Urinary bladder (tissue), 4 donors: ENCODE data around the gene LYZL6. TPM values are rescaled to one million over a fixed set of nuclear protein-coding genes. Genes with fewer than 3 reads are reported as not detected.

ENCODE experiments used
- DNase-seq: peaks from one replicate; pipeline ENCODE4 v3.0.0-alpha.2; 2015; ENCODE audit errors: extremely low spot score
- H3K27ac ChIP-seq: one replicate; pipeline ENCODE4 v1.5.1; 2013; ENCODE audit warnings: low read depth, mild to moderate bottlenecking, moderate library complexity
- H3K36me3 ChIP-seq: one replicate; pipeline ENCODE4 v1.6.1; 2013; ENCODE audit warnings: mild to moderate bottlenecking, moderate library complexity; ENCODE audit not compliant: insufficient read depth
- H3K4me1 ChIP-seq: one replicate; pipeline ENCODE4 v1.6.1; 2013; ENCODE audit warnings: mild to moderate bottlenecking, moderate library complexity; ENCODE audit not compliant: insufficient read depth
- H3K4me3 ChIP-seq: one replicate; pipeline ENCODE4 v1.5.1; 2013; ENCODE audit warnings: low read depth, low read length
- WGBS: extraction: QIAGEN DNeasy Blood & Tissue Kit; methylation state at CpG from one replicate; pipeline ENCODE4 v1.1.7; 2013; 5-methylcytosine and 5-hydroxymethylcytosine counted together
- polyA plus RNA-seq: library from polyadenylated mRNA; stranded (reverse); fragments of 200-250 nt; gene quantifications from one replicate; pipeline ENCODE4 v1.2.3, GENCODE V29; 2013
- small RNA-seq: library from RNA; depleted of rRNA; stranded (forward); fragments of <200 nt; gene quantifications from one replicate; pipeline ENCODE3, GENCODE V24; 2014
- total RNA-seq: library from RNA; depleted of rRNA; stranded (reverse); fragments of >200 nt; gene quantifications from one replicate; pipeline ENCODE4 v1.2.3, GENCODE V29; 2014
- donor health status: healthy with polysubstance abuse.
- donor health status: healthy.

Gene LYZL6
- total and polyA plus RNA-seq, 2 donors = not detected

- DNase-seq = no peak
- Histone ChIP-seq H3K27ac (no peak overlapping the region), H3K4me1 (peaks cover 1% of the 10 kb centered on the region), H3K36me3 (no peaks in the 10 kb centered on the region), H3K4me3 (no peak overlapping the region)
- 53% methylated on average over 6 of the region's 6 CpGs for WGBS
Measured at GRCh38 chr17:35892091-35893035, 51.1 kb downstream of the LYZL6 start.

GRCh38 chr17:35891269-35891668 lies 52.2 kb downstream of the LYZL6 start:
- DNase-seq = no peak

GRCh38 chr17:35890774-35891155 lies 52.7 kb downstream of the LYZL6 start:
- 43% methylated on average over 4 of the region's 4 CpGs for WGBS
- H3K36me3 ChIP-seq = no peaks in the 10 kb centered on the region
- H3K4me3 ChIP-seq = no peak overlapping the region
- peaks cover 1% of the 10 kb centered on the region for H3K4me1 ChIP-seq
- DNase-seq = no peak
- H3K27ac ChIP-seq = no peak overlapping the region

More at GRCh38 chr17:35891269-35891668, 52.2 kb downstream of the LYZL6 start:
- whole genome bisulfite sequencing = 81% methylated on average over 4 of the region's 4 CpGs
- H3K27ac ChIP-seq = no peak overlapping the region
- H3K4me3 ChIP-seq = no peak overlapping the region
- H3K4me1 ChIP-seq = peaks cover 1% of the 10 kb centered on the region
- H3K36me3 ChIP-seq = no peaks in the 10 kb centered on the region

DNA sequence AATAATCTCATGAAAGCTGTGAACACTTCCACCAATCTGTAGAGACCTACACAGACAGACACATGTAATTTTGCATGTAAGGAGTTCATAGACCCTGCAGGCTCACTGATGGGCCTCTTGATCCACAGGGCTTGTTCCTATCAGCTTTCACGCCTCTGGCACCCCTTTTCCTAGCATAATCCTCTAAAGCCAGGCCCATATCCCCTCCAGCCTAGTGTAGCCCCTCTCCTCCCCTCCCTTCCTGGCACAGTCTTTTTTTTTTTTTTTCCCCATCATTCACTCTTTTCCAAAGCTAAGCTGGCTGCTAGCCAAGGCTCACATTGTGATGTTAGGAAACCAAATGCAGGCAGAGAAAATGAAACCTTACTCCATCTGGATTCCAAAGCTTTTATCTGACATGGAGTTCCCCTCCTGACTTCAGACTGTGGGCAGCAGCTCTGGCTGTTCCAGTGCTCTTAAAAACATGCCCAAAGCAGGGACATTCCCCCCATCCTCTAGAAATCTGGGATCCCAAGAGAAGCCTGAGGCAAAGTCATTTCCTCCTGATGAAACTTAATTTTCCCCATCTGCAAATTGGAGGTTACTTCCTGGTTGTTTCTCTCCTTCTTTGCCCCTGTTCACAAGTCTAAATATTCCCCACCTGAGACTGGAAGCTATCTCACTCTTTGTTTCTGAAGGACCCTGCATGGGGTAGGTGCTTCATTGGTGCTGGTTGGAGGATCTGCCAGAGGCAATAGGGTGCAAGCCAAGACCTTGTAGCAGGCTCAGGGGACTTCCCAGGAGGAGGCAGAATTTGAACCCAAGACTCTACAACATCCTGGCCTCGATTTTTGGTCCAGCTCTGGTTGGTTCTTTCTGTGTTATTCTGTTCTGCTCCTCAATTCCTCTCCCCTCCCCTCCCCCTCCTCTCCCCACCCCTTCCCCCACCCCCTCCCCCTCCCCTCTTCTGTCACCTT lies 53.4 kb downstream of the LYZL6 start:
- no peak overlapping the region for H3K27ac ChIP-seq
- no peak overlapping the region for H3K4me3 ChIP-seq
- H3K36me3 ChIP-seq = no peaks in the 10 kb centered on the region
- 84% methylated on average over 2 of the region's 2 CpGs for WGBS
- DNase-seq = peak; percentile 15
- H3K4me1 ChIP-seq = peaks cover 1% of the 10 kb centered on the region

DNA sequence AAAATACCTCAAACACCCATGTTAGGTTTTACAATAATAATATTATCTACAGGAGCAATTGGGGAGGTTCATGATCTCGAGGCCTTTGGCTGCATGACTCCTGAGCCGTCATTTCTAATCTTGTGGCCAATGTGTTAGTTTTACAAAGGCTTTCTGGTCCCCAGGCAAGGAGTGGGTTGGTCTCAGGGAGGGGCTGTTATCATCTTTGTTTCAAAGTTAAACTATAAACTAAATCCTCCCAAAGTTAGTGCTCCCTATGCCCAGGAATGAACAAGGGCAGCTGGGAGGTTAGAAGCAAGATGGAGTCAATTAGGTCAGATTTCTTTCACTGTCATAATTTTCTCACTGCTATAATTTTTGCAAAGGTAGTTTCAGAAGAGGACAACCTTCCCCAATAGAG lies 54.3 kb downstream of the LYZL6 start:
- 76% methylated on average over 2 of the region's 2 CpGs for WGBS
- Histone ChIP-seq H3K27ac (no peak overlapping the region), H3K36me3 (no peaks in the 10 kb centered on the region), H3K4me3 (no peak overlapping the region), H3K4me1 (peaks cover 1% of the 10 kb centered on the region)
- no peak for DNase-seq

Small RNA genes within 50 kb of the gene (small RNA-seq; reads per million reads assigned to genes)
- 4,595 reads per million, percentile 100 among the genes with 10 or more reads in this experiment for gene RF00100

Other genes starting within 250 kb of the LYZL6 start
- 0.69 TPM for gene RASL10B, start 212.1 kb downstream of the LYZL6 start, total RNA-seq
- 3.0 TPM for gene RASL10B, start 212.1 kb downstream of the LYZL6 start, polyA plus RNA-seq
- not detected for gene GAS2L2, start 190.5 kb downstream of the LYZL6 start, total RNA-seq
- gene GAS2L2, start 190.5 kb downstream of the LYZL6 start, polyA plus RNA-seq = 0.09 TPM
- gene C17orf50, start 182.8 kb downstream of the LYZL6 start, total RNA-seq = not detected
- gene C17orf50, start 182.8 kb downstream of the LYZL6 start, polyA plus RNA-seq = not detected
- gene MMP28, start 148.1 kb downstream of the LYZL6 start, total RNA-seq = 13.2 TPM
- gene MMP28, start 148.1 kb downstream of the LYZL6 start, polyA plus RNA-seq = 48.6 TPM
- 129 TPM for gene TAF15, start 134.2 kb downstream of the LYZL6 start, total RNA-seq
- 134 TPM for gene TAF15, start 134.2 kb downstream of the LYZL6 start, polyA plus RNA-seq
- not detected for gene HEATR9, start 74.8 kb downstream of the LYZL6 start, total RNA-seq
- gene HEATR9, start 74.8 kb downstream of the LYZL6 start, polyA plus RNA-seq = not detected
- 0.58 TPM for gene CCL5, start 63.4 kb downstream of the LYZL6 start, total RNA-seq
- gene CCL5, start 63.4 kb downstream of the LYZL6 start, polyA plus RNA-seq = 4.8 TPM
- gene RDM1, start 12.9 kb downstream of the LYZL6 start, total RNA-seq = 1.2 TPM
- 0.14 TPM for gene RDM1, start 12.9 kb downstream of the LYZL6 start, polyA plus RNA-seq
- gene CCL16, start 37.8 kb upstream of the LYZL6 start, total RNA-seq = 0.21 TPM
- gene CCL16, start 37.8 kb upstream of the LYZL6 start, polyA plus RNA-seq = 0.29 TPM
- gene CCL14, start 43.0 kb upstream of the LYZL6 start, total RNA-seq = 3.3 TPM
- gene CCL14, start 43.0 kb upstream of the LYZL6 start, polyA plus RNA-seq = 184 TPM
- 6.2 TPM for gene CCL15, start 57.8 kb upstream of the LYZL6 start, total RNA-seq
- gene CCL15, start 57.8 kb upstream of the LYZL6 start, polyA plus RNA-seq = 1.3 TPM
- gene CCL23, start 74.3 kb upstream of the LYZL6 start, total RNA-seq = 0.85 TPM
- 16.9 TPM for gene CCL23, start 74.3 kb upstream of the LYZL6 start, polyA plus RNA-seq
- not detected for gene CCL18, start 120.6 kb upstream of the LYZL6 start, total RNA-seq
- 1.5 TPM for gene CCL18, start 120.6 kb upstream of the LYZL6 start, polyA plus RNA-seq
- gene CCL3, start 146.4 kb upstream of the LYZL6 start, total RNA-seq = 3.6 TPM
- 2.6 TPM for gene CCL3, start 146.4 kb upstream of the LYZL6 start, polyA plus RNA-seq
- gene CCL4, start 160.1 kb upstream of the LYZL6 start, total RNA-seq = 2.4 TPM
- 3.1 TPM for gene CCL4, start 160.1 kb upstream of the LYZL6 start, polyA plus RNA-seq
- gene TBC1D3B, start 232.9 kb upstream of the LYZL6 start, total RNA-seq = 2.1 TPM
- gene TBC1D3B, start 232.9 kb upstream of the LYZL6 start, polyA plus RNA-seq = 2.1 TPM